ENCODE results near the gene WDR43.

DNA sequence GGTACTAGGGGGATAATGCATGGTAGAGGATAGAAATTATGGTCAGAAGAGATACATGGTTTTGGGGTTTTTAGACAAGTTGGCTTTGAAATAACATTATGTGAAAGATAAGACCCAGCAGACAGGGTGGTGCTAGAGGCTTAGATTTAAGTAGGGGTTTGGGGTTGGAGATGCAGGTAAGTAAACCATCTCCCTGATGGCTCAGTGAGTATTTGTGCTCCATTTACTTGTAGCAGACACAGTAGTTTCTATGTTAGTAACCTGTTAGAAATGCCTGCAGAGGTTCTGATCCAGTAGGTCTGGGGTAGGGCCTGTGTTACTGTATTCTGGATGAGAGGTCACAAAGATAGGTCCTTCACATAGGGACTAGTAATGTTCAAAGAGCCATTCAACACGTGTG lies 13.7 kb downstream of the WDR43 start:
- TF ChIP-seq EZH2 (IDR thresholded peaks at IDR 0.05; ENCODE audit: borderline replicate concordance) (no peak), EZH2phosphoT487 (IDR thresholded peaks at IDR 0.05; ENCODE audit: low read depth, severe bottlenecking, unreplicated experiment) (no peak)
- TF ChIP-seq, protein P1, sequence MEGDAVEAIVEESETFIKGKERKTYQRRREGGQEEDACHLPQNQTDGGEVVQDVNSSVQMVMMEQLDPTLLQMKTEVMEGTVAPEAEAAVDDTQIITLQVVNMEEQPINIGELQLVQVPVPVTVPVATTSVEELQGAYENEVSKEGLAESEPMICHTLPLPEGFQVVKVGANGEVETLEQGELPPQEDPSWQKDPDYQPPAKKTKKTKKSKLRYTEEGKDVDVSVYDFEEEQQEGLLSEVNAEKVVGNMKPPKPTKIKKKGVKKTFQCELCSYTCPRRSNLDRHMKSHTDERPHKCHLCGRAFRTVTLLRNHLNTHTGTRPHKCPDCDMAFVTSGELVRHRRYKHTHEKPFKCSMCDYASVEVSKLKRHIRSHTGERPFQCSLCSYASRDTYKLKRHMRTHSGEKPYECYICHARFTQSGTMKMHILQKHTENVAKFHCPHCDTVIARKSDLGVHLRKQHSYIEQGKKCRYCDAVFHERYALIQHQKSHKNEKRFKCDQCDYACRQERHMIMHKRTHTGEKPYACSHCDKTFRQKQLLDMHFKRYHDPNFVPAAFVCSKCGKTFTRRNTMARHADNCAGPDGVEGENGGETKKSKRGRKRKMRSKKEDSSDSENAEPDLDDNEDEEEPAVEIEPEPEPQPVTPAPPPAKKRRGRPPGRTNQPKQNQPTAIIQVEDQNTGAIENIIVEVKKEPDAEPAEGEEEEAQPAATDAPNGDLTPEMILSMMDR (IDR thresholded peaks at IDR 0.05; ENCODE audit: poor library complexity), result no peak

Measured in hepatocyte (in vitro differentiated cells).